ENCODE results near the gene CXCR4.

CXCR4 gene

DNA sequence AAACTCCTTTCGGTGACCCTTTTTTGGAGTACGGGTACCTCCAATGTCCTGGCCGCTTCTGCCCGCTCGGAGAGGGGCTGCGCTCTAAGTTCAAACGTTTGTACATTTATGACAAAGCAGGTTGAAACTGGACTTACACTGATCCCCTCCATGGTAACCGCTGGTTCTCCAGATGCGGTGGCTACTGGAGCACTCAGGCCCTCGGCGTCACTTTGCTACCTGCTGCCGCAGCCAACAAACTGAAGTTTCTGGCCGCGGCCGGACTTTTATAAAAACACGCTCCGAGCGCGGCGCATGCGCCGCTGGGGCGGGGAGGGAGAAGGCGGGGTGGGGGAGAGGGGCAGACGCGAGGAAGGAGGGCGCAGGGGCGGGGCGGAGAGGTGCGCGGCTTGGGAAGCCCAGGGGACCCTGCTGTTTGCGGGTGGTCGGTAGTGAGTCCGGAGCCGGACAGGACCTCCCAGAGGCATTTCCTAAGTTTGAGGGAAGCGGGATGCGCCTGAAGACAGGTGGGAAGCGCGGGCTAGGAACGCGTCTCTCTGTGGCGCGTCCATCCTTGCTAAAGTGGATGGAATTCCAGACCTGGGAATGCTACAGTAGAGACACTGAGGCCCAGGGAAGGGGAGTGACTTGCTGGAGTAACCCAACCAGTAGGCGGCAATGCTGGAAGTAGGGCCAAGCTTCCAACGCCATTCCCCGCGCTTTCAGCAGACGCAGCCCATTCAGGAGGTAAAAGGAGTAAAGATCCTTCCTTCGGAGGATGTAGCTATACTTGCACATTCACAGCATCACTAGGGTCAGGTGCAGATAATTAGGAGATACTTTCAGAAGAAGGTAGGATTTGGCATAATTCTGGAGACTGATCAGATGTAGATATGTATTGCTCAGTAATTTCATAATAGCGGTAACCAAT lies at the start of gene CXCR4:
TSS of gene CXCR4 (minus strand) at position 241 of the 910 bp plus-strand sequence. CDS start at position 152, 89 bp downstream.
- no CpG with 5 or more reads among the region's 50 CpGs for WGBS (ENCODE audit: insufficient coverage, insufficient read length)
- peak; percentile 75 for DNase-seq (ENCODE audit: low read depth, low spot score)
- Histone ChIP-seq H3K4me1 (ENCODE audit: control insufficient read depth, insufficient read depth, low read length) (peaks cover 1% of the 10 kb centered on the region; the same call in 1 of the 2 replicates), H3K9me3 (ENCODE audit: control insufficient read depth, insufficient read depth, low read length) (no peaks in the 10 kb centered on the region), H3K36me3 (ENCODE audit: control insufficient read depth, insufficient read depth, low read length) (no peaks in the 10 kb centered on the region), H3K27ac (ENCODE audit: low read length) (no peak within 1 kb of the TSS), H3K4me3 (ENCODE audit: low read length) (peak within 1 kb of the TSS; percentile 54; the same call in 1 of the 2 replicates), H3K27me3 (ENCODE audit: control insufficient read depth, insufficient read depth, low read length) (peaks cover 13% of the 10 kb centered on the region)

DNA sequence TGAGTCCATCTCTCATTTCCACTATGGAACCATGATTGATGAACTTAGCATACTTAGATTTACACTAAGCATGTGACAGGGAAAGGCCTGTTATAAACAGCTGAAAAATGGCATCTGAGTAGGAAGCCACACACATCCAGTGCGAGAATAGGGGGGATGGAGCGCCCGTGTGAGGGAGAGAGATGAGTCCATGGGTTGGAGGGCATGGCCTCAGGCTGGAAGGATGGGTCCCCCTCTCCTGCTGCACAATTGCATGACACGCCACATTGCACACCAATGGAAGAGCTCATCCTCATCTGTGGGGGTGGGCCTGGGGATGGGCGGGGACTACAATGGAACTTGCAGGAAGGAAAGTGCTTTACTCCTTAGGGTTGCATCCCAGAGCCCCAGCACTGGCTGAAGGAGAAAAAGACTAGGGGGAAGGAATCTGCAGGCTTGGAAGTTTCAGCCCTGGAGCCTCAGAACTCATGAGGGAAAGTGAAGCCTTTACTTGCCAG lies 46.4 kb upstream of the CXCR4 start:
- no peak overlapping the region for H3K4me3 ChIP-seq (ENCODE audit: low read length)
- H3K27ac ChIP-seq (ENCODE audit: low read length) = no peak overlapping the region
- no peaks in the 10 kb centered on the region for H3K36me3 ChIP-seq (ENCODE audit: control insufficient read depth, insufficient read depth, low read length)
- no peaks in the 10 kb centered on the region for H3K9me3 ChIP-seq (ENCODE audit: control insufficient read depth, insufficient read depth, low read length)
- H3K4me1 ChIP-seq (ENCODE audit: control insufficient read depth, insufficient read depth, low read length) = no peaks in the 10 kb centered on the region
- no peak for DNase-seq (ENCODE audit: low read depth, low spot score)
- WGBS (ENCODE audit: insufficient coverage, insufficient read length) = no CpG with 5 or more reads among the region's 5 CpGs
- H3K27me3 ChIP-seq (ENCODE audit: control insufficient read depth, insufficient read depth, low read length) = no peaks in the 10 kb centered on the region

DNA sequence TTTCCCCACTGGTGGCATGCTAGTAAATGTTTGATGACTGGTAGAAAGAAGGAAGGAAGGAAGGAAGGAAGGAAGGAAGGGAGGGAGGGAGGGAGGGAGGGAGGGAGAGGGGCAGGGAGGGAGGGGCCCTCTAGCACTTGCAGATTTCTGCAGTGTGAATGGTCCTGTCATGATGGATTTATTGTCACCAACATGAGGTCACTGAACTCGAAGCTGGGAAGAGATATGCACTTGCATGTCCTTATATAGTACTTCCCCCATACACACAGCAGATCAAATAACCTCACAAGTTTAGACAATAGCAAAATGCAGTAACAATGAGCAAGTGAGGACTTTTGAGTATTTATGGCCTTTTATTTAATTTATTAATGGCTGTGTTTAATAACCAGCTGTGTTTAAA lies 44.5 kb upstream of the CXCR4 start:
- no peaks in the 10 kb centered on the region for H3K36me3 ChIP-seq (ENCODE audit: control insufficient read depth, insufficient read depth, low read length)
- WGBS (ENCODE audit: insufficient coverage, insufficient read length) = no CpG with 5 or more reads among the region's 1 CpG
- H3K4me3 ChIP-seq (ENCODE audit: low read length) = no peak overlapping the region
- H3K27me3 ChIP-seq (ENCODE audit: control insufficient read depth, insufficient read depth, low read length) = no peaks in the 10 kb centered on the region
- no peak overlapping the region for H3K27ac ChIP-seq (ENCODE audit: low read length)
- DNase-seq (ENCODE audit: low read depth, low spot score) = no peak
- no peaks in the 10 kb centered on the region for H3K9me3 ChIP-seq (ENCODE audit: control insufficient read depth, insufficient read depth, low read length)
- no peaks in the 10 kb centered on the region for H3K4me1 ChIP-seq (ENCODE audit: control insufficient read depth, insufficient read depth, low read length)

DNA sequence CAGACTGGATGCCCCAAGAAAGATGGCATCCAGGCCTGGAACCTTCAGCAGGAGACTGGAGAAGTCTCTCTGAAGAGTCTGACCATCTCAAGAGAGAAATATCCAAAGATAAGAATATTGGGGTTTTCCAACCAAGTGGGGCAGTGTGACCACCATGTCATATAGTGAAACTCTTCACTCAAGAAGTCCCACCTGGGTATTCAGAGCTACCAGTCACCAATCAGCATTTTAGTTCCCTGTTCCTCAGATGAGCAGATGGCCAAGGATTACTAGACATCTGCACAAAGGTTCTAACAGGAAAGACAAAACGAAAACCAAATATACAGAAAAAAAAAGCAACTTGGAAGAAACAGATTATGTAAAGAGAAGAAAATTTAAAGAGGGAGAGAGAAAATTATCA lies 38.5 kb upstream of the CXCR4 start:
- no peak for DNase-seq (ENCODE audit: low read depth, low spot score)
- no peak overlapping the region for H3K27ac ChIP-seq (ENCODE audit: low read length)
- no peak overlapping the region for H3K4me3 ChIP-seq (ENCODE audit: low read length)
- H3K9me3 ChIP-seq (ENCODE audit: control insufficient read depth, insufficient read depth, low read length) = no peaks in the 10 kb centered on the region
- no peaks in the 10 kb centered on the region for H3K36me3 ChIP-seq (ENCODE audit: control insufficient read depth, insufficient read depth, low read length)
- no peaks in the 10 kb centered on the region for H3K27me3 ChIP-seq (ENCODE audit: control insufficient read depth, insufficient read depth, low read length)
- no CpG with 5 or more reads among the region's 1 CpG for WGBS (ENCODE audit: insufficient coverage, insufficient read length)
- no peaks in the 10 kb centered on the region for H3K4me1 ChIP-seq (ENCODE audit: control insufficient read depth, insufficient read depth, low read length)

DNA sequence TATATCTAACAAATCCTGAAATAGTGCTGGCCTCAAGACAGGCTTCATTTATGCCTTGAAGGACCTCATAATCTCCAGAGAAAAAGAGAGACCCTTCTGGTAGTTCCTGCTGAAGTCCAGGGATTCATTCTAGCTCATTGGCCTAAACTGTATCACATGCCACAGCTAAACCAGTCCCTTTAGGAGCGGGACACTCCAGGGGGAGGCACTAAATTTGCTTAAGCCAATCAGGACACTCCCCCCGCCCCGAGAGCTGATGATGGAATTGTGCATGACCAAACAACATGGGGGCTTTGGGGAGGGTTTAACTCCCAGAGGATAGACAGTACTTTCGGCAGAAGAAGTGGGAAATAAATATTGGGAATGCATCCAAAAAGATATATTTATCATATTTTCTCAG lies 36.4 kb upstream of the CXCR4 start:
- DNase-seq (ENCODE audit: low read depth, low spot score) = no peak
- H3K4me3 ChIP-seq (ENCODE audit: low read length) = no peak overlapping the region
- WGBS (ENCODE audit: insufficient coverage, insufficient read length) = no CpG with 5 or more reads among the region's 4 CpGs
- H3K9me3 ChIP-seq (ENCODE audit: control insufficient read depth, insufficient read depth, low read length) = no peaks in the 10 kb centered on the region
- H3K27ac ChIP-seq (ENCODE audit: low read length) = no peak overlapping the region
- H3K27me3 ChIP-seq (ENCODE audit: control insufficient read depth, insufficient read depth, low read length) = no peaks in the 10 kb centered on the region
- no peaks in the 10 kb centered on the region for H3K36me3 ChIP-seq (ENCODE audit: control insufficient read depth, insufficient read depth, low read length)
- H3K4me1 ChIP-seq (ENCODE audit: control insufficient read depth, insufficient read depth, low read length) = no peaks in the 10 kb centered on the region

DNA sequence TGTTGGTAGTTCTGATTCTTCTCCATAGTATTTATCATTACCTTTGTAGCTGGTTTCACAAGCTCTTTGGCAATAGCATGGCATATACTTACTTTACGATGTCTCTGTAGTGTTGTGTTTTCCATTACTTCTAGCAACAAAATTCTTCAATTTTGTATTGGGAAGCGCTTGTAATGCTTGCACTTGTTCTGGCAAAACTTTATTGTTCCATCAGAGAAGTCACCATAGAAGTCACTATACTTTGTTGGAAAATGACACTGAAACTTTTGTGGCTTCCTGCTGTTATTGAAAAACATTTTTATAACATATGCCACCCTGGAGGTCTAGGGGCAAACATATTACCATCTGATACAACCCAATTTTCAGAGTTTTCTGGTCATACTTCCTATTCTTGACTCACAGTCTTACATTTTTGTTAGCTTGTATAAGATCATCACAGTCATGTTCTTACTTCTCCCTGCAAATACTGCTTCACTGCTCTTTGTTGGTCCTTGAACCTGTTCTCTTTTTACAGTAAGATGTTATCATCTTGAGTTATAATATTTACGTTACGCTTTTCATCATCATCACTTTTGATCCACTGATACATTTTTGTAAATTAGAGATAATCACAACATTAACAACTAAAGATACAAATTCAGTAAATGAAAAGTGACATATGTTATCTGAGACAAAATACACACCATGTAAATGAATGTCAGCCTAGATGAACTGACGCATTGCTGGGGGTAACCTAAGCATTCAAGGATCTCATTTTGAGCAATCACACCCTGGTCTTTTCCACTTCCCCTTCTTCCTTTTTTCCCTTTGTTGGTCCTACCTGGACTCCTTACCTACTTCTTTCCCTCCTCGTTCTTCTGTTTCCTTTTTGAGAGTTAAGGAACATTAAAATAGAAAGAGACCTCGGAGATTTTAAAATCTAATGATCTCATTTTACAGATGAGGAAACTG lies 33.3 kb upstream of the CXCR4 start:
- no peaks in the 10 kb centered on the region for H3K27me3 ChIP-seq (ENCODE audit: control insufficient read depth, insufficient read depth, low read length)
- H3K4me3 ChIP-seq (ENCODE audit: low read length) = no peak overlapping the region
- DNase-seq (ENCODE audit: low read depth, low spot score) = no peak
- H3K27ac ChIP-seq (ENCODE audit: low read length) = no peak overlapping the region
- no peaks in the 10 kb centered on the region for H3K36me3 ChIP-seq (ENCODE audit: control insufficient read depth, insufficient read depth, low read length)
- H3K9me3 ChIP-seq (ENCODE audit: control insufficient read depth, insufficient read depth, low read length) = no peaks in the 10 kb centered on the region
- no peaks in the 10 kb centered on the region for H3K4me1 ChIP-seq (ENCODE audit: control insufficient read depth, insufficient read depth, low read length)
- WGBS (ENCODE audit: insufficient coverage, insufficient read length) = no CpG with 5 or more reads among the region's 7 CpGs

DNA sequence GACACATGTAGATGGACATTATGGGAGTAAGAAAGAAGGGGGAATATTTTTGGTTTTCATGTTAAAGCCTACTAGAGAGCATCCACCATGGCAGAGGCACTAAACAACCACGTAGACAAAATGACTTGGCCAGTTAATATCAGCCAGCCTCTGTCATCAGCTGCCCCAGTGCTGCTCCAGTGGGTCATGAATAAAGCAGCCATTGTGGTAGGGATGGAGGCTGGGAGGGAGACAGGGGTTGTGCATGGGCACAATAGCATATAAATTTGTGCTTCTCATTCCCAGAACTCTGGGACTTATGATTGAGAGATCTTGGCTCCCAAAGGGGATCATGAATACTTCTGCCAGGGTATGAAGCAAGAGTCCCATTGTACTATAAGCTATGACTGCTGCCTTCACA lies 31.1 kb upstream of the CXCR4 start:
- no peak overlapping the region for H3K27ac ChIP-seq (ENCODE audit: low read length)
- no CpG with 5 or more reads among the region's 1 CpG for WGBS (ENCODE audit: insufficient coverage, insufficient read length)
- DNase-seq (ENCODE audit: low read depth, low spot score) = no peak
- H3K4me1 ChIP-seq (ENCODE audit: control insufficient read depth, insufficient read depth, low read length) = no peaks in the 10 kb centered on the region
- H3K27me3 ChIP-seq (ENCODE audit: control insufficient read depth, insufficient read depth, low read length) = no peaks in the 10 kb centered on the region
- H3K9me3 ChIP-seq (ENCODE audit: control insufficient read depth, insufficient read depth, low read length) = no peaks in the 10 kb centered on the region
- H3K36me3 ChIP-seq (ENCODE audit: control insufficient read depth, insufficient read depth, low read length) = no peaks in the 10 kb centered on the region
- H3K4me3 ChIP-seq (ENCODE audit: low read length) = no peak overlapping the region

DNA sequence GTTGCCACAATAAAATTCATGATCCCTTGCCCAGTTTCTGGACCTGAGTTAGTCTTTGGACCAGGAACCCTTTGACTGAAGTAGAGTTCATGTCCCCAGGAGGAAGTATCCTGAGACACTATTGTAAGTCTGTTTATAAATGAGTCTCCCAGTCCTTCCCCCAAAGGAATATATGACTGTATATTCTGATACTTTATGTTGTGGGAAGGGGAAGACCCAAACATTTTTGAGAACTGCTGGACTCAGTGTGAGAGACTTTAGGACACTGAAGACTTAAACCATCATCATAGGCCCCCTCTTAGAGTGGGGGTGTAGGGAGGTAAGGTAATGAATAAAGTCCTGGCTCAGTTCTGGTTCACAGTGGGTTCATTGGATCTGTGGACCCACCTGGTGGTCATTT lies 28.6 kb upstream of the CXCR4 start:
- Histone ChIP-seq H3K4me3 (ENCODE audit: low read length) (no peak overlapping the region), H3K36me3 (ENCODE audit: control insufficient read depth, insufficient read depth, low read length) (no peaks in the 10 kb centered on the region), H3K27me3 (ENCODE audit: control insufficient read depth, insufficient read depth, low read length) (no peaks in the 10 kb centered on the region), H3K9me3 (ENCODE audit: control insufficient read depth, insufficient read depth, low read length) (no peaks in the 10 kb centered on the region), H3K27ac (ENCODE audit: low read length) (no peak overlapping the region), H3K4me1 (ENCODE audit: control insufficient read depth, insufficient read depth, low read length) (no peaks in the 10 kb centered on the region)
- no peak for DNase-seq (ENCODE audit: low read depth, low spot score)

DNA sequence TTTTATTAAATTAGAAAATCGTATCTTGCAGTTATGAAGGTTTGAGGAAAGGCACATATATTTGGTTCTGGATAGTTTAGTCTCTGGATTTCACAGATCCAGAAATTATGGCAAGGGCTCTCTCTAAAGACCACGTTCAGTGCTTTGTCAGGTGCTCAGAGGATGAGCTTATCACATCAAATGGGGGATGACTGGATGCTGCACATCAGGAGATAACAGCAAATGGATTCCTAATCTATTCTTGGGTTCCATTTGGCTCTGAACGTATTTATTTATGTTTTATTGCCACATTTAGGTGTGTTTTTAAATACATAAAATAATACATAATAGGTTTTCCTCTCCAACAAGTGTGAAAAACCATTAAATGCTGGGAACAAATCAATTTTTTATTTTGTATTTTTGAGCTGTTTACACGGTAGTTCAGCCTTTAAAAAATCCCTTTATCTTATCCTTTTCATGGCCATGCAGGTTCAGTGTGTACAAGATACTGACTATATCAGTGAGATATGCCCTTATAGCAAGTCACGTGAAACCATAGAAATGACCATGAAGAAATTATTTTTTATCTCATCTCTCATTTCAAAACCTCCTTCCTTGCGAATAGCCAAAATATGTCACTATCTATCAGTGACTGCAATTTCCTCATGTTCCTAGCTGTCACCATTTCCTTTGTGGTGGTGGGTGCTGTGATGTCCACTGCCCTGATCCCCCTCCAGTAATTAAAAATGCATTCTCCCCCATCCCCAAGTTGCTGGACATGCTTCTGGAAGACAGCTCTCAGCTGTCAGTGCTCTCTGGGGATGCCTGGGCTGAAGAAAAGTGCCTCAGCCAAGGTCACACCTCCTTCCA lies 25.9 kb upstream of the CXCR4 start:
- Histone ChIP-seq H3K27me3 (ENCODE audit: control insufficient read depth, insufficient read depth, low read length) (no peaks in the 10 kb centered on the region), H3K27ac (ENCODE audit: low read length) (no peak overlapping the region), H3K4me1 (ENCODE audit: control insufficient read depth, insufficient read depth, low read length) (no peaks in the 10 kb centered on the region), H3K9me3 (ENCODE audit: control insufficient read depth, insufficient read depth, low read length) (no peaks in the 10 kb centered on the region), H3K36me3 (ENCODE audit: control insufficient read depth, insufficient read depth, low read length) (no peaks in the 10 kb centered on the region), H3K4me3 (ENCODE audit: low read length) (no peak overlapping the region)
- DNase-seq (ENCODE audit: low read depth, low spot score) = no peak
- WGBS (ENCODE audit: insufficient coverage, insufficient read length) = no CpG with 5 or more reads among the region's 6 CpGs
